ENCODE results near the gene ACTRT2. TPM values are rescaled to one million over a fixed set of nuclear protein-coding genes. Genes with fewer than 3 reads are reported as not detected.

Gene ACTRT2
- polyA plus RNA-seq, 1 experiment, result not detected

- ChIA-PET POLR2A (no interaction called here), CTCF (no interaction called here)
- DNase-seq (ENCODE audit: low read depth), result no peak
- Histone ChIP-seq H3K27me3 (ENCODE audit: control insufficient read depth, insufficient read depth, low read length) (no peaks in the 10 kb centered on the region), H3K36me3 (ENCODE audit: control insufficient read depth, insufficient read depth, low read length) (no peaks in the 10 kb centered on the region), H3K4me3 (ENCODE audit: low read depth, low read length) (no peak overlapping the region)
- no peak for TF ChIP-seq CTCF (IDR thresholded peaks at IDR 0.05; ENCODE audit: insufficient read depth, low read depth, low read length)
These were observed 47.4 kb upstream of the ACTRT2 start for GRCh38 chr1:2973601-2974593.

GRCh38 chr1:2974701-2975301, 46.5 kb upstream of the ACTRT2 start:
- TF ChIP-seq CTCF (IDR thresholded peaks at IDR 0.05; ENCODE audit: insufficient read depth, low read depth, low read length), result no peak
- no peaks in the 10 kb centered on the region for H3K27me3 ChIP-seq (ENCODE audit: control insufficient read depth, insufficient read depth, low read length)
- ChIA-PET POLR2A (no interaction called here), CTCF (no interaction called here)
- no peak overlapping the region for H3K4me3 ChIP-seq (ENCODE audit: low read depth, low read length)
- no peaks in the 10 kb centered on the region for H3K36me3 ChIP-seq (ENCODE audit: control insufficient read depth, insufficient read depth, low read length)
- DNase-seq (ENCODE audit: low read depth), result no peak

- Histone ChIP-seq H3K36me3 (ENCODE audit: control insufficient read depth, insufficient read depth, low read length) (no peaks in the 10 kb centered on the region), H3K27me3 (ENCODE audit: control insufficient read depth, insufficient read depth, low read length) (no peaks in the 10 kb centered on the region), H3K4me3 (ENCODE audit: low read depth, low read length) (no peak overlapping the region)
- CTCF ChIA-PET, result no interaction called here
- POLR2A ChIA-PET, result no interaction called here
- no peak for TF ChIP-seq CTCF (IDR thresholded peaks at IDR 0.05; ENCODE audit: insufficient read depth, low read depth, low read length)
- DNase-seq (ENCODE audit: low read depth), result no peak
These were observed 45.6 kb upstream of the ACTRT2 start for GRCh38 chr1:2975466-2976179.

GRCh38 chr1:2976180-2976562, 45.1 kb upstream of the ACTRT2 start:
- no peak overlapping the region for H3K4me3 ChIP-seq (ENCODE audit: low read depth, low read length)
- H3K27me3 ChIP-seq (ENCODE audit: control insufficient read depth, insufficient read depth, low read length), result no peaks in the 10 kb centered on the region
- ChIA-PET POLR2A (no interaction called here), CTCF (no interaction called here)
- H3K36me3 ChIP-seq (ENCODE audit: control insufficient read depth, insufficient read depth, low read length), result no peaks in the 10 kb centered on the region
- no peak for DNase-seq (ENCODE audit: low read depth)
- TF ChIP-seq CTCF (IDR thresholded peaks at IDR 0.05; ENCODE audit: insufficient read depth, low read depth, low read length), result no peak

Data from BJ (cell line).